Peyer's patch (tissue), 4 donors: ENCODE results near the gene OCA2. TPM values are rescaled to one million over a fixed set of nuclear protein-coding genes. Genes with fewer than 3 reads are reported as not detected.
"Not testable (repeated sequence)": the region's sequence is repeated elsewhere in the genome, so short reads cannot be mapped to it uniquely, and the experiment has no call there.

ENCODE experiments used
- DNase-seq, 3 donors: peaks; one replicate each; pipeline ENCODE4 v3.0.0-alpha.2; 2017 to 2019
- H3K27ac ChIP-seq, 4 donors: fragments of 200-600 bp; sonication (generic); one replicate each; pipeline ENCODE4 v1.5.1; 2016 to 2019
- H3K27me3 ChIP-seq, 2 donors: fragments of 200-600 bp; sonication (generic); one replicate each; pipeline ENCODE4 v1.5.1; 2019
- H3K36me3 ChIP-seq, 3 donors: fragments of 200-600 bp; sonication (generic); one replicate each; pipeline ENCODE4 v1.5.1; 2016 to 2019
- H3K4me1 ChIP-seq, 4 donors: fragments of 200-600 bp; sonication (generic); one replicate each; pipeline ENCODE4 v1.5.1; 2016 to 2019
- H3K4me3 ChIP-seq, 4 donors: fragments of 200-600 bp; sonication (generic); 1 replicate in 3 of 4; 2 replicates in 1 of 4; pipeline ENCODE4 v1.5.1; 2016 to 2019; ENCODE audit warnings: mild to moderate bottlenecking in 1 of 4
- H3K9me3 ChIP-seq, 4 donors: fragments of 200-600 bp; sonication (generic); one replicate each; pipeline ENCODE4 v1.5.1; 2016 to 2019; ENCODE audit warnings: mild to moderate bottlenecking in 1 of 4
- POLR2A ChIP-seq, 2 donors: fragments of 450-650 bp; IDR thresholded peaks; one replicate each; pipeline ENCODE4 v1.5.1; 2017; ENCODE audit warnings: antibody characterized with exemption in 2 of 2, mild to moderate bottlenecking in 2 of 2, moderate library complexity in 2 of 2
- total RNA-seq, 4 donors: library from RNA; depleted of rRNA; stranded (reverse); fragments of >200 nt; gene quantifications; one replicate each; pipeline ENCODE4 v1.1.0, GENCODE V29; 2016
- TF ChIP-seq, protein P1 (sequence below), 6 experiments: fragments of 450-650 bp in 4 of 6; fragments of 200-600 bp in 2 of 6; sonication (generic) in 1 of 6; IDR thresholded peaks; one replicate each; pipeline ENCODE4 v1.5.1; 2017 to 2019; ENCODE audit warnings: antibody characterized with exemption in 6 of 6, mild to moderate bottlenecking in 3 of 6, moderate library complexity in 1 of 6

Gene OCA2
- total RNA-seq, 4 donors from 2014 or later, result 1.4 to 3.0 TPM; not detected in 2

DNA sequence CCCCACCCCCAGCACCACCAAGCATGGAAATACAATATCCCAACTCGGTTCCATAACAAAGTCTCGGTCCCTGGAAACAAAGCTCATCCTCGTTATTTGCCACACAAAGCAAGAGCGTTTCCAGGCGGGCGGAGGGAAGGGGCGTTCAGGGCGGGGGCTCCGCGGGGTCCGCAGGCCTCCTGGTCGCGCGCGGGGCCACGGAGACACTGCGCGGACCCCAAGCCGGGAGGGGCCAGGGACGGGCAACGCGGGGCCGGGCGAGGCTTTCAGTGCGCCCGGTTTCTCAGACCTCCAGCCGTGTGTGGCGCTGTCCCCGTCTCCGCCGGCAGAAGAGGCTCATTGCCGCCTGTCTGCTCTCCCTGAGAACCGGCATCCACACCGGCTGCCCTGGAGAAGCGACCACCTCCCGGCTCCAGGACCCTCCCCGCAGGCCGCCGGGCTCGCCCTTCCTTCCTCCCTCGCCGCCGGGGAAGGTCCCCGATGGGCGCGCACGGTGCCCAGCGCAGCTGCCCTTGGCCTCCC, 329.0 kb downstream of the OCA2 start:
- no peaks in the 10 kb centered on the region for H3K27me3 ChIP-seq
- DNase-seq, result no peak
- H3K9me3 ChIP-seq, result peaks cover 0 to 4% (median 0%) of the 10 kb centered on the region in 4 donors
- H3K4me3 ChIP-seq, result no peak overlapping the region
- H3K36me3 ChIP-seq, result no peaks in the 10 kb centered on the region
- no peak overlapping the region for H3K27ac ChIP-seq
- TF ChIP-seq, protein P1, sequence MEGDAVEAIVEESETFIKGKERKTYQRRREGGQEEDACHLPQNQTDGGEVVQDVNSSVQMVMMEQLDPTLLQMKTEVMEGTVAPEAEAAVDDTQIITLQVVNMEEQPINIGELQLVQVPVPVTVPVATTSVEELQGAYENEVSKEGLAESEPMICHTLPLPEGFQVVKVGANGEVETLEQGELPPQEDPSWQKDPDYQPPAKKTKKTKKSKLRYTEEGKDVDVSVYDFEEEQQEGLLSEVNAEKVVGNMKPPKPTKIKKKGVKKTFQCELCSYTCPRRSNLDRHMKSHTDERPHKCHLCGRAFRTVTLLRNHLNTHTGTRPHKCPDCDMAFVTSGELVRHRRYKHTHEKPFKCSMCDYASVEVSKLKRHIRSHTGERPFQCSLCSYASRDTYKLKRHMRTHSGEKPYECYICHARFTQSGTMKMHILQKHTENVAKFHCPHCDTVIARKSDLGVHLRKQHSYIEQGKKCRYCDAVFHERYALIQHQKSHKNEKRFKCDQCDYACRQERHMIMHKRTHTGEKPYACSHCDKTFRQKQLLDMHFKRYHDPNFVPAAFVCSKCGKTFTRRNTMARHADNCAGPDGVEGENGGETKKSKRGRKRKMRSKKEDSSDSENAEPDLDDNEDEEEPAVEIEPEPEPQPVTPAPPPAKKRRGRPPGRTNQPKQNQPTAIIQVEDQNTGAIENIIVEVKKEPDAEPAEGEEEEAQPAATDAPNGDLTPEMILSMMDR (IDR thresholded peaks at IDR 0.05), result no peak
- no peak for TF ChIP-seq POLR2A (IDR thresholded peaks at IDR 0.05)
- no peaks in the 10 kb centered on the region for H3K4me1 ChIP-seq

GRCh38 chr15:27769652-27770051, 329.5 kb downstream of the OCA2 start:
- no peaks in the 10 kb centered on the region for H3K27me3 ChIP-seq
- TF ChIP-seq, protein P1 (IDR thresholded peaks at IDR 0.05), result no peak
- TF ChIP-seq POLR2A (IDR thresholded peaks at IDR 0.05), result no peak
- H3K4me1 ChIP-seq, result no peaks in the 10 kb centered on the region
- no peak for DNase-seq
- no peak overlapping the region for H3K4me3 ChIP-seq
- no peaks in the 10 kb centered on the region for H3K36me3 ChIP-seq
- H3K27ac ChIP-seq, result no peak overlapping the region
- peaks cover 0 to 4% (median 0%) of the 10 kb centered on the region in 4 donors for H3K9me3 ChIP-seq

GRCh38 chr15:27768732-27769475, 330.2 kb downstream of the OCA2 start:
- H3K36me3 ChIP-seq, result no peaks in the 10 kb centered on the region
- no peak for TF ChIP-seq POLR2A (IDR thresholded peaks at IDR 0.05)
- TF ChIP-seq, protein P1 (IDR thresholded peaks at IDR 0.05), result no peak
- H3K4me3 ChIP-seq, result no peak overlapping the region
- no peaks in the 10 kb centered on the region for H3K4me1 ChIP-seq
- H3K27me3 ChIP-seq, result no peaks in the 10 kb centered on the region
- no peaks in the 10 kb centered on the region for H3K9me3 ChIP-seq
- no peak overlapping the region for H3K27ac ChIP-seq
- DNase-seq, result no peak

DNA sequence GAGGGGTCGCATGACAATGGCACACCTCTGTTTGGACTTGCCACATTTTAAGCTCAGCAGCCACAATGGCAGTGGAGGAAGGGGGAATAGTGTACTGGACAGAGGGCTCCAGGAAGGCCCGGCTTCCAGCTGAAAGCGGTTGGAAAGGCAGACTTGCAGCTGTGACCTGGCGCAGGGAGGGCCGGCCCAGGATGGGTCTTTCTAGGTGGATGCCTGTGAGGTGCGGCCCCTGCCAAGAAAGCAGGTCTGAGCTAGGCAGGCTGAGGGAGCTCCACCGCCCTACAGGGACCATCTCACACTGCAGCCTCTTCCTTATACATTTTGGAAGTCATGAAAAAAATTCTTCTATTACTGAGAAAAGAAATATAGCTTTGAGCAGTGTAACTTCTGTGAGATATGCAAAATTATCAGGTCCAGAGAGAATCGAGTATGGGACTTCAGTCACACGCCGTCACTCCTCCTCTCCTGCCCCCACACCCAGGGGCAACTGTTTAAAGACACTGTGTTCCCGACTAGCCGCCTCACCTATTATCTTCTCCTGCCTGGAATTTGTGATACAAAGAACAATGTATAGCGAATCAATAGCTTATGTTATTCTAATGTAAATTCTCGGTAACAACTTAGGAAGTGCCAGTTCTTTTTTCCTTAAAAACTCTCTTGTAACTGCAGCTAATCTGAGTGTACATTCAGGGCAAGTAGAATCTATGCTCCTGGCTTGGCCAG, 331.0 kb downstream of the OCA2 start:
- Histone ChIP-seq H3K4me1 (no peaks in the 10 kb centered on the region), H3K4me3 (no peak overlapping the region), H3K9me3 (no peaks in the 10 kb centered on the region), H3K27ac (no peak overlapping the region), H3K36me3 (no peaks in the 10 kb centered on the region), H3K27me3 (no peaks in the 10 kb centered on the region)
- no peak for DNase-seq
- no peak for TF ChIP-seq POLR2A (IDR thresholded peaks at IDR 0.05)
- TF ChIP-seq, protein P1 (IDR thresholded peaks at IDR 0.05), result no peak

GRCh38 chr15:27767430-27767829, 331.7 kb downstream of the OCA2 start:
- H3K4me1 ChIP-seq, H3K4me3 ChIP-seq, H3K9me3 ChIP-seq, H3K27me3 ChIP-seq, DNase-seq, H3K36me3 ChIP-seq, H3K27ac ChIP-seq: not testable (repeated sequence)

DNA sequence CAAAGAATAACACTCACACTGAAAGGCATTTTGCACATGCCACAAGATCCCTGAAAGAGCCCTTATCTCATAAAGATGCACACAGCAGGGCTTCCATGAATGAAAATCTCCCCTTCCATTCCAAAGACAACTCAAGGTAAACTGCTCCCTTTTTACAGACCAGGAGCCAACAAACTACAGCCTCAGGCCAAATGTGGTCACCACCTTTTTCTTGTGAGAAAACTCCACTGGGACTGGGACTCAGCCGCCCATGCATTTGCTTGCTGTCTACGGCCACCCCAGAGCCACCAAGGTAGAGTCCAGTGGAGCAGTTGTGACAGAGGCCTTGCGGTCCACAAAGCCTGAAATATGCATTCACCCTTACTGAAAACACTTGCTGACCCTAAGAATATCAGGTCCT, 334.8 kb downstream of the OCA2 start:
- DNase-seq, result no peak
- TF ChIP-seq, protein P1 (IDR thresholded peaks at IDR 0.05), result no peak
- no peak for TF ChIP-seq POLR2A (IDR thresholded peaks at IDR 0.05)
- Histone ChIP-seq H3K27me3 (no peaks in the 10 kb centered on the region), H3K27ac (no peak overlapping the region), H3K4me1 (no peaks in the 10 kb centered on the region), H3K36me3 (no peaks in the 10 kb centered on the region), H3K9me3 (no peaks in the 10 kb centered on the region), H3K4me3 (no peak overlapping the region)
